Transverse colon (tissue), 3 donors: ENCODE results near the gene RANGRF.

Experiments used
- EP300 ChIP-seq: sonication (generic); formaldehyde crosslinking; IDR thresholded peaks from one replicate; pipeline ENCODE4 v1.6.1; 2017; ENCODE audit warnings: antibody characterized with exemption, low read depth
- POLR2A ChIP-seq: fragments of 450-650 bp; IDR thresholded peaks from one replicate; pipeline ENCODE4 v1.6.1; 2016; ENCODE audit warnings: antibody characterized with exemption, mild to moderate bottlenecking, moderate library complexity
- TF ChIP-seq, protein P1 (sequence below), 5 experiments: fragments of 200-600 bp in 3 of 5; fragments of 450-650 bp in 2 of 5; sonication (generic) in 3 of 5; IDR thresholded peaks; 1 replicate in 2 of 5; 2 replicates in 3 of 5; pipeline ENCODE4 v1.5.1; 2016 to 2017; ENCODE audit warnings: antibody characterized with exemption in 5 of 5, inconsistent platforms in 3 of 5, mild to moderate bottlenecking in 2 of 5, moderate library complexity in 1 of 5

DNA sequence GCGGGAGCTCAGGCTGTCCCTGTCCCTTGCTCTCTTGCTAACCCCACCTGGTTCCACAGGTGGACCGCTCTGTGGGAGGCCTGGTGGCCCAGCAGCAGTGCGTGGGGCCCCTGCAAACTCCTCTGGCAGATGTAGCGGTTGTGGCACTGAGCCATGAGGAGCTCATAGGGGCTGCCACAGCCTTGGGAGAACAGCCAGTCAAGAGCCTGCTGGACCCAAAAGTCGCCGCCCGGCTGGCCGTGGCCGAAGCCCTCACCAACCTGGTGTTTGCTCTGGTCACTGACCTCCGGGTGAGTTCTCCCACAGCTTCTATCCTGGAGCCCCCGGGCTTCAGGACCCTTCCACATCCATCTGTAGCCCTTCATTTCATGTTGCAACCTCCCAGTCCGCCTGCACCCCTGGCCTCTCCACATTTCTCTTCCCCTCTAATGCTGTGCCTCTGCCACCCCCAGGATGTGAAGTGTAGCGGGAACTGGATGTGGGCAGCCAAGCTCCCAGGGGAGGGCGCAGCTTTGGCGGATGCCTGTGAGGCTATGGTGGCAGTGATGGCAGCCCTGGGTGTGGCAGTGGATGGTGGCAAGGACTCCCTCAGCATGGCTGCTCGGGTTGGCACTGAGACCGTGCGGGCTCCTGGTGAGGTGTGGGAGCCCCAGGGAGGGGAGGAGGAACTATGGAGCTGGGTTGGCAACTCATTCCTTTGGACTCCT lies 23.5 kb upstream of the RANGRF start:
- TF ChIP-seq, protein P1, sequence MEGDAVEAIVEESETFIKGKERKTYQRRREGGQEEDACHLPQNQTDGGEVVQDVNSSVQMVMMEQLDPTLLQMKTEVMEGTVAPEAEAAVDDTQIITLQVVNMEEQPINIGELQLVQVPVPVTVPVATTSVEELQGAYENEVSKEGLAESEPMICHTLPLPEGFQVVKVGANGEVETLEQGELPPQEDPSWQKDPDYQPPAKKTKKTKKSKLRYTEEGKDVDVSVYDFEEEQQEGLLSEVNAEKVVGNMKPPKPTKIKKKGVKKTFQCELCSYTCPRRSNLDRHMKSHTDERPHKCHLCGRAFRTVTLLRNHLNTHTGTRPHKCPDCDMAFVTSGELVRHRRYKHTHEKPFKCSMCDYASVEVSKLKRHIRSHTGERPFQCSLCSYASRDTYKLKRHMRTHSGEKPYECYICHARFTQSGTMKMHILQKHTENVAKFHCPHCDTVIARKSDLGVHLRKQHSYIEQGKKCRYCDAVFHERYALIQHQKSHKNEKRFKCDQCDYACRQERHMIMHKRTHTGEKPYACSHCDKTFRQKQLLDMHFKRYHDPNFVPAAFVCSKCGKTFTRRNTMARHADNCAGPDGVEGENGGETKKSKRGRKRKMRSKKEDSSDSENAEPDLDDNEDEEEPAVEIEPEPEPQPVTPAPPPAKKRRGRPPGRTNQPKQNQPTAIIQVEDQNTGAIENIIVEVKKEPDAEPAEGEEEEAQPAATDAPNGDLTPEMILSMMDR (IDR thresholded peaks at IDR 0.05), result no peak
- TF ChIP-seq POLR2A (no peak), EP300 (no peak)
